Measurements from ENCODE around the gene SGTA. TPM values are rescaled to one million over a fixed set of nuclear protein-coding genes. Genes with fewer than 3 reads are reported as not detected.

The SGTA gene
- total RNA-seq, 3 donors from 2014 or later (not counting 1 experiment from before 2014, with no cell fraction given) = 35.2 to 38.1 (median 36.2) TPM

DNA sequence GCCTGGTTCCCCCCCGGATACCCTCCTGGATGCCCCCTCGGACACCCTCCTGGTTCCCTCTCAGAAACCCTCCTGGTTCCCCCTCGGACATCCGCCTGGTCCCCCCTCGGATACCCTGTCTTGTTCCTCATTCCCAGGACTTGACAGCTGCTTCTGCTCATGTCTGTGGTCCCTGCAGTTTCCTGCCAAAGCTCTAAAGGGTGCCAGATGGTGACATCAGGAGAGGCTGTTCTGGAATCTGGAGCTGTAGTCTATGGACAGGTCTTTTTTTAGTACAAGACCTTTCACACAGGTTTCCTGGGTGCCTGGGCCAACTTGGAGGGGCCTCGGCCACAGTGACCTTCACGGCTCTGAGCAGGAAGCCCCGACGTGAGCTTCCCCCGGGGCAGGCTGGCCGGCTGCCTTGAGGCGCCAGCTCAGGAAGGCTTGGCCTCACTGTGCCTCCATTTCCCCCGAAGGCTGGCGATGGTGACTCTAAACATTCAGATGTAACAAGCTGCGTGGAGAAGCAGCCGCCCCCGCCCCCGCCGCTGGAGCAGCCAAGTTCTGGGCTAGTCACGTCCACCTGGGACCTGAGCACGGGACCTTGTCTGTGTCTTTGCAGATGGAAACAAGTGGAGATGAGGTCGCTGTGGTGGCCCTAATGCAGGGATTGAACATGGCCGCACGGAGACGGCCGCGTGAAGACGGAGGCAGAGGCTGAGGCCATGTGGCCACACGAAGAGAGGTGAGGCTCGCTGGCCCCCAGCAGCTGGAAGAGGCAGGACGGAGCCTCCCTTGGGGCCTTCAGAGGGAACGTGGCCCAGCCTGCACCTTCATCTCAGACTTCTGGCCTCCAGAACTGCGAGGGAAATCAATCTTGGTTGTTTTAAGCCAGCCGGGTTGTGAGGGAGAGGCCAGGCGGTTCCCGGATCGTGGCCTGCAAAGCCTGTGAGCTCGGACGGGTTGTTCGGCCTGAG, 12.7 kb downstream of the SGTA start:
- DNase-seq (no peak), ATAC-seq (no peak)
- peaks cover 16% of the 10 kb centered on the region for H3K36me3 ChIP-seq (ENCODE audit: control insufficient read depth, insufficient read depth, low read length)
- Mint-ChIP-seq H3K27me3 (ENCODE audit: low read depth in 2 of 2) (no peaks in the 10 kb centered on the region), H3K4me3 (no peak overlapping the region), H3K9me3 (no peaks in the 10 kb centered on the region), H3K36me3 (no peaks in the 10 kb centered on the region), H3K4me1 (peaks cover 9 to 14% of the 10 kb centered on the region in 2 donors), H3K27ac (no peak overlapping the region)
- H3K27me3 ChIP-seq (ENCODE audit: control insufficient read depth, insufficient read depth, low read length) = no peaks in the 10 kb centered on the region
- no peak overlapping the region for H3K27ac ChIP-seq (ENCODE audit: low read length)
- H3K4me1 ChIP-seq (ENCODE audit: control insufficient read depth, insufficient read depth, low read length) = peaks cover 17% of the 10 kb centered on the region
- TF ChIP-seq, protein P1, sequence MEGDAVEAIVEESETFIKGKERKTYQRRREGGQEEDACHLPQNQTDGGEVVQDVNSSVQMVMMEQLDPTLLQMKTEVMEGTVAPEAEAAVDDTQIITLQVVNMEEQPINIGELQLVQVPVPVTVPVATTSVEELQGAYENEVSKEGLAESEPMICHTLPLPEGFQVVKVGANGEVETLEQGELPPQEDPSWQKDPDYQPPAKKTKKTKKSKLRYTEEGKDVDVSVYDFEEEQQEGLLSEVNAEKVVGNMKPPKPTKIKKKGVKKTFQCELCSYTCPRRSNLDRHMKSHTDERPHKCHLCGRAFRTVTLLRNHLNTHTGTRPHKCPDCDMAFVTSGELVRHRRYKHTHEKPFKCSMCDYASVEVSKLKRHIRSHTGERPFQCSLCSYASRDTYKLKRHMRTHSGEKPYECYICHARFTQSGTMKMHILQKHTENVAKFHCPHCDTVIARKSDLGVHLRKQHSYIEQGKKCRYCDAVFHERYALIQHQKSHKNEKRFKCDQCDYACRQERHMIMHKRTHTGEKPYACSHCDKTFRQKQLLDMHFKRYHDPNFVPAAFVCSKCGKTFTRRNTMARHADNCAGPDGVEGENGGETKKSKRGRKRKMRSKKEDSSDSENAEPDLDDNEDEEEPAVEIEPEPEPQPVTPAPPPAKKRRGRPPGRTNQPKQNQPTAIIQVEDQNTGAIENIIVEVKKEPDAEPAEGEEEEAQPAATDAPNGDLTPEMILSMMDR (IDR thresholded peaks at IDR 0.05) = no peak
- no peaks in the 10 kb centered on the region for H3K9me3 ChIP-seq (ENCODE audit: control insufficient read depth, insufficient read depth, low read length)
- no peak overlapping the region for H3K4me3 ChIP-seq (ENCODE audit: low read length)
- intact Hi-C loops (cut with micrococcal nuclease) = no loop called here
- 73% methylated on average over 40 of the region's 40 CpGs for WGBS (ENCODE audit: insufficient coverage)

DNA sequence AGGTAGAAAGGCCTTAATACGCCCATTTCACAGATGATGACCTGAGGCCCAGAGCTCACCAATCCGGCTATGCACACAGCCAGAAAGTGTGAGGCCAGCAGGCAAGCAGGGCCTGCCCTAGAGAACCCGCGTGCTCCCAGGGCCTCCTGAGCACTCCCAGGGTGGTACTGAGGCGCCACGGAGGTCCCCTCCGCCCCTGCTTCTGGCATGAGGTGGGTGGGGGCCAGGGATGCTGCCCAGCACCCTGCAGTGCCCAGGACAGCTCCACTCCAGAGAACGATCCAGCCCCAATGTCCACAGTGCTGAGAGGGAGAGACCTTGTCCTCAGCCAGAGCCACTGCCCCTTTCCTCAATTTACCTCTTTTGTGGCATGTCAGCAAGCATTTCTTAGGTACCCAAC, 13.9 kb downstream of the SGTA start:
- intact Hi-C loops (cut with micrococcal nuclease) = no loop called here
- Mint-ChIP-seq H3K9me3 (no peaks in the 10 kb centered on the region), H3K4me1 (peaks cover 5 to 12% of the 10 kb centered on the region in 2 donors), H3K36me3 (no peaks in the 10 kb centered on the region), H3K4me3 (no peak overlapping the region), H3K27me3 (ENCODE audit: low read depth in 2 of 2) (no peaks in the 10 kb centered on the region), H3K27ac (peak overlapping the region in 1 of 2 donors; percentile 60)
- H3K27me3 ChIP-seq (ENCODE audit: control insufficient read depth, insufficient read depth, low read length) = no peaks in the 10 kb centered on the region
- DNase-seq = no peak
- ATAC-seq = no peak
- no peak overlapping the region for H3K4me3 ChIP-seq (ENCODE audit: low read length)
- H3K27ac ChIP-seq (ENCODE audit: low read length) = no peak overlapping the region
- peaks cover 7% of the 10 kb centered on the region for H3K4me1 ChIP-seq (ENCODE audit: control insufficient read depth, insufficient read depth, low read length)
- H3K9me3 ChIP-seq (ENCODE audit: control insufficient read depth, insufficient read depth, low read length) = no peaks in the 10 kb centered on the region
- TF ChIP-seq, protein P1 (IDR thresholded peaks at IDR 0.05) = no peak
- WGBS (ENCODE audit: insufficient coverage) = 98% methylated on average over 8 of the region's 8 CpGs
- H3K36me3 ChIP-seq (ENCODE audit: control insufficient read depth, insufficient read depth, low read length) = peaks cover 21% of the 10 kb centered on the region

GRCh38 chr19:2768365-2769132, 14.5 kb downstream of the SGTA start:
- H3K27ac ChIP-seq (ENCODE audit: low read length) = no peak overlapping the region
- H3K27ac Mint-ChIP-seq = no peak overlapping the region
- peaks cover 7% of the 10 kb centered on the region for H3K4me1 ChIP-seq (ENCODE audit: control insufficient read depth, insufficient read depth, low read length)
- ATAC-seq = no peak
- no peak for DNase-seq
- WGBS (ENCODE audit: insufficient coverage) = 96% methylated on average over 29 of the region's 29 CpGs
- no peaks in the 10 kb centered on the region for H3K9me3 Mint-ChIP-seq
- no peaks in the 10 kb centered on the region for H3K36me3 Mint-ChIP-seq
- TF ChIP-seq, protein P1 (IDR thresholded peaks at IDR 0.05) = no peak
- intact Hi-C loops (cut with micrococcal nuclease) = no loop called here
- H3K4me1 Mint-ChIP-seq = peaks cover 5 to 12% of the 10 kb centered on the region in 2 donors
- no peak overlapping the region for H3K4me3 Mint-ChIP-seq
- H3K27me3 ChIP-seq (ENCODE audit: control insufficient read depth, insufficient read depth, low read length) = no peaks in the 10 kb centered on the region
- H3K9me3 ChIP-seq (ENCODE audit: control insufficient read depth, insufficient read depth, low read length) = no peaks in the 10 kb centered on the region
- H3K36me3 ChIP-seq (ENCODE audit: control insufficient read depth, insufficient read depth, low read length) = peaks cover 25% of the 10 kb centered on the region
- no peaks in the 10 kb centered on the region for H3K27me3 Mint-ChIP-seq (ENCODE audit: low read depth in 2 of 2)
- no peak overlapping the region for H3K4me3 ChIP-seq (ENCODE audit: low read length)

Data from natural killer cell (primary cell).